Dermis microvascular lymphatic vessel endothelial cell (primary cell): ENCODE results near the gene ASMT. TPM values are rescaled to one million over a fixed set of nuclear protein-coding genes. Genes with fewer than 3 reads are reported as not detected.
"Not testable (repeated sequence)": the region's sequence is repeated elsewhere in the genome, so short reads cannot be mapped to it uniquely, and the experiment has no call there.

Experiments used
- DNase-seq, 2 donors: peaks; one replicate each; pipeline versions ENCODE4 v3.0.0 to v3.0.0-alpha.2; 2010; ENCODE audit warnings: low read depth in 2 of 2
- total RNA-seq: library from RNA; depleted of rRNA; stranded (reverse); fragments of >200 nt; gene quantifications from 2 replicates; pipeline ENCODE4 v1.2.1, GENCODE V29; 2014

Gene ASMT
- total RNA-seq, 1 donor from 2014 or later: not detected

GRCh38 chrX:1597345-1598020, 17.4 kb upstream of the ASMT start:
- no peak for DNase-seq

DNA sequence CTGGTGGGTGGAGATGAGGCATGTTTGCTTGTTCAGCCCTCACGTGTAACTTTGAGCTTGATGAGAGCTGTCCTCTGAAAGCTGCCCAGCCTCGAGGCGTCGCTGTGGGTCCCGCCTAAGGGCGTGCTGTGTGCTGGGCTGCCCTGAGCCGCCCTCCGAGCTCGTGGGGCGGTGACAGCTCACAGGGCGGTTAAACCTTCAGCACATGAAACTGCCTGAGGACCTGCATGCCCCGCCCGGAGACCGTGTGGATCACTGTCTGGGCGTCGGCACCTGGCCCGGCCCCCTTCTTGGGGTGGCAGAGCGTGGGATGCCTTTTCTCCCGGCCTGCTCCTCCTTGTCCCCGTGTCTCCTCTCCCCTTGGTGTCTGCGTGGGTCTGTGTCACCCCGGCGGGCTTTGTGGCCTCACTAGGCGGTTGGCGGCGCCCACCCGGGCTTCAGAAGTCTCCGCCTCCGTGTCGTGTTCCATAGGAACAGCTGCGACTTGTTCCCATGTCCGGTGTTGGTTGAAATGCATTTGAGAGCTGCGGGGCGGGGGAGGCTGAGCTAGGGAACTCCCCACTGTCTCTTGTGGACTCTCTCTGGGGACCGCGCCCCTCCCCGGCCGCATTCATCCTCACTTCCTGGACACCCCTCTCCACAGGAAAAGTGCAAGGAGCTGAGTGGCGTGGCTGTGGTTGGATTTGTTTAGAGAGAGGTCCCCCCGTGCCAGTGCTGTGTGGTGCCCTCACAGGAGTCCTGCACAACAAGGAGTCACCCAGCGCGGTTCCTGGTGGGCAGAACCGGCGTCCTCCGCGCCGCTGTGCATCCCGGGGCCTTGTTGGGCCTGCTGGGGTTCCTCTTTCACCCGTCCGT, 16.6 kb upstream of the ASMT start:
- no peak for DNase-seq

- no peak for DNase-seq
Observed at GRCh38 chrX:1598876-1599790, 15.7 kb upstream of the ASMT start.

DNA sequence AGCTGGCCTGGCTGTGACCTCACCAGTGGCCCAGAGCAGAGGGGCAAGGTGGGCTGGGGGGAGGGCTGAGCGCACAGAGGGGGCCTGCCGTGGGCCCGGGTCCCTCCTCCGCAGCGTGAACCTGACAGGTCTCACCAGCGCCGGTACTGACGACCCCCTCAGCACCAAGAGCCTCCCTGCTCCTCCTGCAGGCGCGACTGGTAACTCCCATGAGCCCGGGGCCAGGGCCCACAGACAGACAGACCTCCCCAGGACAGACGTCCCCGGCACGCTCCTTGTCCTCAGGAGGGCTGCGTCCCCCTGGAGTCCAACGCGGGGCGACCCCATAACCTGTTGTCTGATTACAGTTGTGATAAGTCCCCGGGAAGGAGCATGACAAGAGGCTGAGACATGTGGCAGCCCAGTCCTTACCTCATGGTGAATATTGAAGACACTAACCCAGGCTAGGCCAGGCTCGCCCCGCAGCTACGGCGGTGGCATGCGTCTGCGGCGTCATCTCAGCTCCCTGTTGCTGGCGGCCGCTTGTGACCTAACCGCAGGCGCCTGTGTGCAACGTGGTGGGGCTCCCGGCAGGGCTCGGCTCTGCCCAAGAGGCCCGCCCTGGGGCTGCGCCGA, 15.0 kb upstream of the ASMT start:
- DNase-seq: no peak

GRCh38 chrX:1600406-1601050, 14.3 kb upstream of the ASMT start:
- DNase-seq: no peak

GRCh38 chrX:1601051-1601767, 13.7 kb upstream of the ASMT start:
- DNase-seq: no peak

DNA sequence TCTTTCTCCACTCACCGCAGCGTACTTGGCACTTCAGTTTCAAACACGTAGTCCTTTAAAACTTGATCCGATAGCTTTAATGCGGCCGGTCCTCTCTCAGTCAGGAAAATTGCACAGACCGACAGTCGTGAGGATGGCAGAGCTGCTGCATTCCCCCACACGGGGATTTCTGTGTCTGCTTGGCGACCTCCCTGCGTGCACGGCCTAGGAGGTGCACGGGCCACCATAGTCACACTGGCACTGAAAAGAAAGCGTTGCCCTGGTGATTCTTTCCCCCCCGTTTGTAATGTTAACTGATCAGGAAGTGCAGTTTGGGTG, 13.1 kb upstream of the ASMT start:
- DNase-seq: no peak

DNA sequence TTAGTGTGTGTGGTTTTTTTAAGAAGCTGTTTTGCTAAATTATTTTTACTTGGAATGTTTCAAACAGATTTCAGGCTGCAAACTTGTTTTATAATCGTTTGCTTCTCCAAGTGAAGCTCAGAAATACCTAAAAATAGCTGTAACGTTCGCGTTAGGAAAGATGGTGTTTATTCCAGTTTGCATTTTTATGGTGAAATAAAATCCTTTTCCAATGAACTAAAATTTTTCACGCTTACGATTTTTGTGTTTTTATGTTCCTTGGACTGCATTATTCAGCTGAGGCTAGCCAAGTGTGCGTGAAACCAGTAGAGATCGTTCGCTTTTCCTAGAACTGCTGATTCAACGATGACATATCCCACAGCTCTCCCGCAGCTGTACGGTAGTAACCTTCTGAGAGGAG, 12.6 kb upstream of the ASMT start:
- no peak for DNase-seq

DNA sequence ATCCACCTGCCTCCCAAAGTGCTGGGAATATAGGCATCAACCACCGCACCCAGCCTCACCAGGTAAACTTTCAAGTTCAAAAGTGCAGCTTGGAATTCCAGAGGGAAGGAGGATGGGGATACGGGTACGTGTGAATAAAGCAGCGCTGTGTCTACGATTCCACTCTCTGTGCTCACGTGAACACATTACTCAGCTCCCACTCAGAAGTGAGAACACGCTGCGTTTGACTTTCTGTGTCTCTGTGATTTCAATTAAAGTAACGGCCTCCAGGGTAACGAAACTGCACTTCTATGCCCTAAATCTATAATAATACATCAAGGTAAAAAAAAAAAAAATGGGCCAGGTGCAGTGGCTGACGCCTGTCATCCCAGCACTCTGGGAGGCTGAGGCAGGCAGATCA, 8.4 kb upstream of the ASMT start:
- DNase-seq: no peak

GRCh38 chrX:1609311-1609710, 5.5 kb upstream of the ASMT start:
- no peak for DNase-seq

- DNase-seq: no peak
Observed at GRCh38 chrX:1609762-1610161, 5.1 kb upstream of the ASMT start.

DNA sequence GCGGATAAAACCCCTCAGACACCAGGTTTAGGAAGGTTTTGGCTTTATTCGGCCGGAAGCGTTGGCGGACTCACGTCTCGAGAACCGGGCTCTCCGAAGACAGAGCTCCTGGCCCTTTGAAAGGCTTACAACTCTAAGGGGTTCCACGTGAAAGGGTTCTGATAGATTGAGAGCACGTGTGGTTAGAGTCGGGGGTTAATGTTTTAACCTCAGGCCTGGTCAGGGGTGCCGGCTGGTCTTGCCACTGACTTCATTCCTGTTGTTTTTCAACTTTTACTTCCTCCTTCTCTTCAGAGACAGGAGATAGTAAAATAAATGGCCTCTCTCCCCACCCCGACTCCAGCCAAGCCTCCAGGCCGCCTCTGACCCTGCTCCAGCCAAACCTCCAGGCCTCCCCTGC, 4.7 kb upstream of the ASMT start:
- DNase-seq: no peak

DNA sequence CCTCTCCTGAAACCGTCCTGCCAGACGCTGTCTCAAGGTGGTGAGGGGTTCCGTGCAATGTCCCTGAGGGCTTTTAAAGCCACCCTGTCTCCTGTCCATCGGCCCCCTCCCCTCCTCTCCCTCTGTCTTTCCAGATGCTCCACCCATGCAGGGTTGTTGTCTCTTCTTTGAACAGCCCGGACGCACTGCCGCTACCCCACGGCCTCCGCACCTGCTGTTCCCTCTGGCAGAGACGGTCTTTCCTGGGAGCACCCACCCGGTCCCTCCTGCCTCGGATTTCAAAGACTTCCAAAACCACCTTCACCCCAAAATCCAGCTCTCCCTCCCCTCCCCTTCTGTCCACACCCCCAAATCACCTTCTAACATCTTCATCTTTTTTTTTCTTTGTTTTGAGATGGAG, 4.1 kb upstream of the ASMT start:
- DNase-seq: no peak

- no peak for DNase-seq
Observed at GRCh38 chrX:1612641-1613286, 2.1 kb upstream of the ASMT start.

- no peak for DNase-seq
Observed at GRCh38 chrX:1618689-1619088, 3.8 kb downstream of the ASMT start.

DNA sequence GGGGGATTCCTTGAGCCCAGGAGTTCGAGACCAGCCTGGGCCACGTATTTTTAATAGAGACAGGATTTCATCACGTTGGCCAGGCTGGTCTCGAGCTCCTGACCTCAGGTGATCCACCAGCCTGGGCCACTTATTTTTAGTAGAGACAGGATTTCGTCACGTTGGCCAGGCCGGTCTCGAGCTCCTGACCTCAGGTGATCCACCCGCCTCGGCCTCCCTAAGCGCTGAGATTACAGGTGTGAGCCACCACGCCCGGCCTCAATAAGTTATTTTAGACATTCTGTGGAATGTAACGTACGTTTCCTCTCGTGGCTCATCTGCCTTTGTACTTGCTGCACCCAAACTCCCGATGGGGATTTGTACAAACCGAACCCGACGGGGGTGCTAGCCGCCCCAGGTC, 8.8 kb downstream of the ASMT start:
- no peak for DNase-seq

- DNase-seq: not testable (repeated sequence)
Observed at GRCh38 chrX:1624158-1624860, 9.4 kb downstream of the ASMT start.

DNA sequence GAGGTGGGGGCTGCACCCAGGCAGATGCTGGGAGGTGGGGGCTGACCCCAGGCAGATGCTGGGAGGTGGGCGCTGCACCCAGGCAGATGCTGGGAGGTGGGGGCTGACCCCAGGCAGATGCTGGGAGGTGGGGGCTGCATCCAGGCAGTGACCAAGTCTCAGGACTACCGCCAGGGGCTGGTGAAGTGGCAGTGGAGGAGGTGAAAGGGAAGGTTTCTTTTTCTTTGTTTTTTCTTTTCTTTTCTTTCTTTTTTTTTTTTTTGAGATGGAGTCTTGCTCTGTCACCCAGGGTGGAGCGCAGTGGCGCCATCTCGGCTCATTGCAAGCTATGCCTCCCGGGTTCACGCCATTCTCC, 10.0 kb downstream of the ASMT start:
- not testable (repeated sequence) for DNase-seq

GRCh38 chrX:1629244-1629643, 14.4 kb downstream of the ASMT start:
- DNase-seq: no peak

- DNase-seq: no peak
Observed at GRCh38 chrX:1646009-1646408, 31.1 kb downstream of the ASMT start.
